Thymus (tissue), 11 donors: ENCODE data around the gene PDZD7. TPM values are rescaled to one million over a fixed set of nuclear protein-coding genes. Genes with fewer than 3 reads are reported as not detected.
"Not testable (repeated sequence)": the region's sequence is repeated elsewhere in the genome, so short reads cannot be mapped to it uniquely, and the experiment has no call there.

Source experiments
- DNase-seq, 9 donors: peaks; one replicate each; pipeline ENCODE4 v3.0.0-alpha.2; 2013; ENCODE audit warnings: low spot score in 9 of 9, low read depth in 6 of 9, missing footprints in 1 of 9
- H3K27ac ChIP-seq, 2 donors: one replicate each; pipeline ENCODE4 v1.5.1; 2013; ENCODE audit warnings: control low read depth in 1 of 2, low read depth in 1 of 2, low read length in 1 of 2, mild to moderate bottlenecking in 1 of 2, moderate library complexity in 1 of 2
- H3K27me3 ChIP-seq, 2 donors: one replicate each; pipeline ENCODE4 v1.5.1; 2013; ENCODE audit warnings: low read length in 1 of 2; ENCODE audit not compliant: control insufficient read depth in 2 of 2, insufficient read depth in 1 of 2
- H3K36me3 ChIP-seq, 2 donors: one replicate each; pipeline ENCODE4 v1.5.1; 2013; ENCODE audit warnings: low read length in 1 of 2, mild to moderate bottlenecking in 1 of 2, moderate library complexity in 1 of 2; ENCODE audit not compliant: control insufficient read depth in 2 of 2, insufficient read depth in 2 of 2
- H3K4me1 ChIP-seq, 2 donors: one replicate each; pipeline ENCODE4 v1.5.1; 2013; ENCODE audit warnings: low read length in 2 of 2; ENCODE audit not compliant: control insufficient read depth in 2 of 2, insufficient read depth in 2 of 2
- H3K4me3 ChIP-seq, 2 donors: one replicate each; pipeline ENCODE4 v1.5.1; 2013; ENCODE audit warnings: low read length in 2 of 2, control low read depth in 1 of 2, mild to moderate bottlenecking in 1 of 2
- H3K9me3 ChIP-seq, 2 donors: one replicate each; pipeline ENCODE4 v1.5.1; 2013; ENCODE audit warnings: low read length in 1 of 2, mild to moderate bottlenecking in 1 of 2; ENCODE audit not compliant: control insufficient read depth in 2 of 2, insufficient read depth in 1 of 2
- WGBS: extraction: QIAGEN DNeasy Blood & Tissue Kit; methylation state at CpG from one replicate; pipeline ENCODE4 v1.1.7; 2013; 5-methylcytosine and 5-hydroxymethylcytosine counted together
- polyA plus RNA-seq: library from polyadenylated mRNA; stranded (reverse); fragments of 200-250 nt; gene quantifications from one replicate; pipeline ENCODE4 v1.2.3, GENCODE V29; 2013
- total RNA-seq: library from RNA; stranded (reverse); fragments of 120-200 nt; gene quantifications from one replicate; pipeline ENCODE4 v1.2.4, GENCODE V29; 2013
- donor health status: healthy.

The PDZD7 gene
- total and polyA plus RNA-seq, 2 donors = 0.19 to 1.4 TPM

DNA sequence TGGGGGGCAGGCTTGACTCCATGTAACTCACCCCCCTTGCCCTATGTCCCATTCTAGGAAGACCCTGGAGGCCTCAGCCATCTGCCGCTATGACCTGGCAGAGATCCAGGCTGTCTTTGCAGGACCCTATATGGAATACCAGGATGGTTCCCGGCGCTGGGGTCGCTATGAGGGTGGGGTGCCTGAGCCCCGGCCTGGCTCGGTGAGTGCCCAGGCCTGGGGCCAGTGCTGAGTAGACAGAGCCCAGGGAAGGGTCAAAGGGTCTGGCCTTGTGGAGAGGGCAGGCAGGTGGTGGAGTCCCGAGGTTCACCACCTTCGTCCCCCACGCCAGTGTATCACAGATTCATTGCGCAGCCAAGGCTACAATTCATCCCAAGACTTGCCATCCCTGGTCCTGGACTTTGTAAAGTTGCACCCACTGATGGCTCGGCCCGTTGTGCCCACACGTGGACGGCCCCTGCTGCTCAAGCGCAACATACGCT is 51.1 kb downstream of the PDZD7 start:
- Histone ChIP-seq H3K27me3 (no peaks in the 10 kb centered on the region), H3K36me3 (peaks cover 23 to 37% of the 10 kb centered on the region in 2 donors), H3K27ac (no peak overlapping the region), H3K9me3 (no peaks in the 10 kb centered on the region), H3K4me3 (no peak overlapping the region), H3K4me1 (no peaks in the 10 kb centered on the region)
- WGBS = 97% methylated on average over 16 of the region's 16 CpGs
- no peak for DNase-seq

GRCh38 chr10:100978901-100979195 is 52.1 kb downstream of the PDZD7 start:
- no peak for DNase-seq
- Histone ChIP-seq H3K4me1 (no peaks in the 10 kb centered on the region), H3K4me3 (no peak overlapping the region), H3K9me3 (no peaks in the 10 kb centered on the region), H3K27ac (no peak overlapping the region), H3K36me3 (peaks cover 23 to 33% of the 10 kb centered on the region in 2 donors), H3K27me3 (no peaks in the 10 kb centered on the region)
- 97% methylated on average over 10 of the region's 10 CpGs for WGBS

DNA sequence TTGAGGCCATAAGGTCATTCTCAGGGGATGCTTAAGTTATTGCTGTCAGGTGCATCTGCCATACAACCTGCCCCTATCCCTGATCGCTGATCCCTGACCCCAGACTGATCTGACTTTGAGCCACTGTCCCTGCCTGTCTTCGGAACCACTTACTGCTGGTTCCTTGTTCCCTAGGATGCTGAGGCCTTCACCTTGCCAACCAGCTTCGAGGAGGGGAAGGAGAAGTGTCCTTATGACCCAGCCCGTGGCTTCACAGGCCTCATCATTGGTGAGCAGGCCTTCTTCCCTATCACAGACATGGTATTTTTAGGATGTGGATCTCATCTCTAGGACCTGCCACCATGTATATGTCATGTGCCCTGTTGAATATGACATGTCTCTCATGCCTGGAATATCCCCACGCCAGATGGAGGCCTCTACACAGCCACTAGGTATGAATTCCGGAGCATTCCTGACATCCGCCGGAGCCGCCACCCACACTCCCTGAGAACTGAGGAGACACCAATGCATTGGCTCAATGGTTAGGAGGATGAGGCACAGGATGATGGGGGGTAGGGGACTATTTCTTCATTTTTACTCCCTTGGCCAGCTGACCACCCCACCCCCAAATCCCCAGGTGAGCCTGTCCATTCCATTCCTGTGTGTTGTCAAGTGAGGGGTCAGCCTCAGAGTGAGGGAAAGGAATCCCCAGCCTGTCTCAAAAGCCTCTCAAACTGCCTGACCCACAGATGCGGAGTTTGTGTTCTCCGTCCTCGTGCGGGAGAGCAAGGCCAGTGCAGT is 52.6 kb downstream of the PDZD7 start:
- H3K4me3 ChIP-seq = no peak overlapping the region
- 97% methylated on average over 13 of the region's 13 CpGs for WGBS
- H3K4me1 ChIP-seq = no peaks in the 10 kb centered on the region
- no peaks in the 10 kb centered on the region for H3K27me3 ChIP-seq
- H3K9me3 ChIP-seq = no peaks in the 10 kb centered on the region
- H3K27ac ChIP-seq = no peak overlapping the region
- DNase-seq = no peak
- H3K36me3 ChIP-seq = peaks cover 20 to 28% of the 10 kb centered on the region in 2 donors

- no peak overlapping the region for H3K4me3 ChIP-seq
- H3K9me3 ChIP-seq = no peaks in the 10 kb centered on the region
- no peak overlapping the region for H3K27ac ChIP-seq
- peaks cover 12 to 24% of the 10 kb centered on the region in 2 donors for H3K36me3 ChIP-seq
- no peak for DNase-seq
- WGBS = 93% methylated on average over 6 of the region's 6 CpGs
- no peaks in the 10 kb centered on the region for H3K27me3 ChIP-seq
- H3K4me1 ChIP-seq = no peaks in the 10 kb centered on the region
Observed at GRCh38 chr10:100977436-100977835, 53.5 kb downstream of the PDZD7 start.

DNA sequence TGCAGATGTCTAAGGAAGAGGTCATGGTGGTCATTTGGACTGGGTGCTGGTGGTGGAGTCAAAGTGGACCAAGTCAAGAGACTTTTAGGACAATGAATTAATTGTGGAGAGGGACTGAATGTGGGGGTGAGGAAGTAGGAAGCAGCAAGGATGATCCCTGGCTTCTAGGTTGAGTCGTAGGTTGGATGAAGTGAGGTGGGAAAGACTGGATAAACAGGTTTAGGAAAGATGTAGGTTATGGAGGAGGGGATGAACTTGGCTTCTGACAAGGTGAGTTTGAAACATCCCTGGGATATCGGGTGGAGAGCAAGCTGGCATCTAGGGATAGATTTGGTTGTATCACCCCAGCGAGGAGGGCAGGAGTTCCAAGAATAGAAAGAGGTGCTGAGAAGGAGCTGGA is 54.0 kb downstream of the PDZD7 start:
- Histone ChIP-seq H3K9me3 (no peaks in the 10 kb centered on the region), H3K36me3 (peaks cover 12 to 24% of the 10 kb centered on the region in 2 donors)
- WGBS = 93% methylated on average over 3 of the region's 3 CpGs

DNA sequence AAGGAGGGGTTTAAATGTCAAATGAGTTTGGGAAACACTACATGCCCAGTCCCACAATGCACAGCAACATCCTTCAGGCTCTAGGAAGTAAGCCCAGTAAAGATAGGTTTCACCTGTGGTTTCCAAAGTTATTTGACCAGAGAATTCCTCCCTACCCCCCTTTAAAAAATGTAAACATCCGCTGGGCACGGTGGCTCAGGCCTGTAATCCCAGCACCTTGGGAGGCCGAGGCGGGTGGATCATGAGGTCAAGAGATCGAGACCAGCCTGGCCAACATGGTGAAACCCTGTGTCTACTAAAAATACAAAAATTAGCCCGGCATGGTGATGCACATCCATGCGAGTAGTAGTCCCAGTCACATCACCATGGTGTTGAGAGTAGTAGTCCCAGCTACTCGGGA is 55.5 kb downstream of the PDZD7 start:
- H3K27me3 ChIP-seq, H3K4me3 ChIP-seq, H3K4me1 ChIP-seq, H3K27ac ChIP-seq, DNase-seq, H3K9me3 ChIP-seq: not testable (repeated sequence)
- peaks cover 10 to 15% of the 10 kb centered on the region in 2 donors for H3K36me3 ChIP-seq
- WGBS = 91% methylated on average over 8 of the region's 8 CpGs

More for the DNA sequence above, 54.0 kb downstream of the PDZD7 start:
- Histone ChIP-seq H3K4me1 (no peaks in the 10 kb centered on the region), H3K27ac (no peak overlapping the region), H3K27me3 (no peaks in the 10 kb centered on the region), H3K4me3 (no peak overlapping the region)
- no peak for DNase-seq

GRCh38 chr10:100972904-100973535 is 57.9 kb downstream of the PDZD7 start:
- Histone ChIP-seq H3K27ac (no peak overlapping the region), H3K4me3 (no peak overlapping the region), H3K36me3 (no peaks in the 10 kb centered on the region), H3K4me1 (peaks cover 2 to 15% of the 10 kb centered on the region in 2 donors), H3K9me3 (no peaks in the 10 kb centered on the region), H3K27me3 (peaks cover 3 to 8% of the 10 kb centered on the region in 2 donors)
- DNase-seq = no peak
- 97% methylated on average over 6 of the region's 6 CpGs for WGBS

DNA sequence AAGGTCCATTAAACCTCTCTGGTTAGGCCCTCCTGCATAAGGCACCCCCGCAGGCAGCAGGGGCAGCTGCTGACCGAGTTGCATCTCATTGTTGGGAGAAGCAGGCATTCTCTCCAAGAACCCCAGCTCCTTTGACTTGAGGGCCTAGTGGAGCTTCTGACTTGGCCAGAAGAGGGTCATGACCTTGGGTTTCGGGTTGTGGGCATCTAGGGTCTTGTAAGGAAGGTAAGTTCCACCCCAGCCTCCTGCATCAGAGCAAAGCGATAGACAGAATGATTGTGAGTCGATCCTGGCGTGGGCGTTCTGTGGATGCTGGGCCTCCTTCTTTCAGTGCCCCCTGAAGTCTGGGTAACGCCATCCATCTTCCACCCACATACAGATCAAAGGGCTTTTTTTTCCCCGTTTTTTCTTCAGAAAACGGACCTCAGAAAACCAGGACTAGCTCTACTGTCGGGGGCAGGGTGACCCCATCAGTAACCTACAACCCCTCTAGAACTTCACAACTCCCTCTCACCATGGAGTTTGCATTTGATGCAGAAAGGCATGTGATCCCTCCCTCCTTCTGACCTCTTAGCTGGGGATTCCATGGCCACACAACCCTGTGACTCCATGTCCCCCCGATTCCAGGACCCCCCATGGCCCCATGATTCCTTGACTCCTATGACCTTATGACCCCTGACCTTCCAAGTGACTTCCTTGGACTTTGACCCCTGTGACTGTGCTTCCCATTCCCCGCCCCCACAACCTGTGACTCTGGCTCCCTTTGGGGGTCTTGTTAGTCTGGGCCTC is 58.6 kb downstream of the PDZD7 start:
- H3K4me1 ChIP-seq = peaks cover 2 to 15% of the 10 kb centered on the region in 2 donors
- no peak overlapping the region for H3K4me3 ChIP-seq
- H3K27ac ChIP-seq = no peak overlapping the region
- WGBS = 94% methylated on average over 13 of the region's 13 CpGs
- DNase-seq = no peak
- H3K27me3 ChIP-seq = peaks cover 3 to 8% of the 10 kb centered on the region in 2 donors
- no peaks in the 10 kb centered on the region for H3K9me3 ChIP-seq
- no peaks in the 10 kb centered on the region for H3K36me3 ChIP-seq
